HG03060 (cell line): ENCODE data around the gene TUBB4A.

Experiments
- ATAC-seq: cut with Tn5 transposase; IDR thresholded peaks from one replicate; pipeline ENCODE4 v1.9.1; 2021; ENCODE audit warnings: low read depth, moderate number of reproducible peaks; ENCODE audit not compliant: unreplicated experiment

The TUBB4A gene

DNA sequence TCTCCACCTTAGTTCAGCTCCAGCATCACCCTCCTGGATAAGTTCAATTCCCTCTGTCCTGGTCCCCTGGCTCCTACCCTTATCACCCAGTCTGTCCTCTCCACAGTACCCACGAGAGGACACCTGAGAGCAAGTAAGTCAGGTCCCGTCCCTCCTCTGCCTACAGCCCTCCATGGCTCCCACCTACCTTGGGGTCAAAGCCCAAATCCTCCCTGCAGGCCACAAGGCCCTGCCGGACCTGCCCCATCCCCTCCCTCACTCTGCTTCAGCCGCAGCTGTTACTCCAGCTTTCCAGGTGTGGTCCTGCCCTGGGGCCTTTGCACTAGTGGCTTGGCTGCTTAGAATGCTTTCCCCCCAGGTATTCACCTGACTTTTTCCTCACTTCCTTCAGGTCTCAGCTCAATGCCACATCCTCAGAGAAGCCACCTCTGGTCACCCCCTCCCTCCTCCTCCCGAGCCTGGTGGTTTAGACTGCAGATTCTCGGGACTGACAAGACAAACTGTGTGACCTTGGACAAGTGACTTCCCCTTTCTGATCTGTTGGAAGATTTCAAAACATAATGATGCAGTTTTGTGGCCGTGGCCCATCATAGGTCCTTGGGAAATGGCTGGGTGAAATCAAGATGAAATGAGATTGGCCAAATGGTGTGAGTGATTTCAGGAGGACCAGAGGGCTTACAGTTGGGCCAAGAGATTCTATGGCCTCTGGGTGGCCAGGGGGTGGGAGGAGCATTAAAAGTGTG, 3.6 kb downstream of the TUBB4A start:
- ATAC-seq = no peak

DNA sequence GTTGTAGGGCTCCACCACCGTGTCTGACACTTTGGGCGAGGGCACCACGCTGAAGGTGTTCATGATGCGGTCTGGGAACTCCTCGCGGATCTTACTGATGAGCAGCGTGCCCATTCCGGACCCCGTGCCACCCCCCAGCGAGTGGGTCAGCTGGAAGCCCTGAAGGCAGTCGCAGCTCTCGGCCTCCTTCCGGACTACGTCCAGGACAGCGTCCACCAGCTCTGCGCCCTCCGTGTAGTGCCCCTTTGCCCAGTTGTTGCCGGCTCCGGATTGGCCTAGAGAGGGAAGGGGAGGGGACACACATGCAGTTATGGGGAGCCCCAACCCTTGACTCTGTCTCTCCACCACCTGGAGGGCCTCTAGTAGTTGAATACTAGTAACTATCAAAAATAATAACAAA, 6.2 kb downstream of the TUBB4A start:
- ATAC-seq = no peak

DNA sequence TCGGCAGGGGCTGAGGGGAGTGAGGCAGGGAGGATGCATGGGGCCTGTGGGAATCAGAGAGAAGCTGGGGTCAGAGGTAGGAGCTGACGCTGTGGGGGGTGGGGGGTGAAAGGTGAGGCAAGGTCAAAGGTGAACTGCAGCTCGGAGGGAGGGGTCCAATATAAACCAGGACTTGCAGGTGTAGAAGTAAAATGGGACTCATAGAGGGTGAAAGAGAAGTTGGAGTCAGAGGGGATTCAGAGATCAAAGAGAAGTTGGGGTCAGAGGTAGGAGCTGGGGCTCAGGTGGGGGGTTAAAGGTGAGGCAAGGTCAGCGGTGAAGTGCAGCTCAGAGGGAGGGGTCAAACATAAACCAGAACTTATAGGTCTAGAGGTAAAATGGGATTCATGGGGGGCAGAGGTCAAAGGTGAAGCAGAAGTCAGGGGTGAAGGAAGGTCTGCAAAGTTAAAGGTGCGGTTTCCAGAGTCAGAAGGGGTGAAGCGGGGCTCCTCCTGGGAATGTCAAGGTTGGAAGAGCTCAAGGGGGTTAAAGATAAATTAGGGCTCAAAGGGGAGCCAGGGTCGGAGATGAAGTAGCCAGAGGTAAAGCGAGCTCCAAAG, 7.6 kb downstream of the TUBB4A start:
- no peak for ATAC-seq

DNA sequence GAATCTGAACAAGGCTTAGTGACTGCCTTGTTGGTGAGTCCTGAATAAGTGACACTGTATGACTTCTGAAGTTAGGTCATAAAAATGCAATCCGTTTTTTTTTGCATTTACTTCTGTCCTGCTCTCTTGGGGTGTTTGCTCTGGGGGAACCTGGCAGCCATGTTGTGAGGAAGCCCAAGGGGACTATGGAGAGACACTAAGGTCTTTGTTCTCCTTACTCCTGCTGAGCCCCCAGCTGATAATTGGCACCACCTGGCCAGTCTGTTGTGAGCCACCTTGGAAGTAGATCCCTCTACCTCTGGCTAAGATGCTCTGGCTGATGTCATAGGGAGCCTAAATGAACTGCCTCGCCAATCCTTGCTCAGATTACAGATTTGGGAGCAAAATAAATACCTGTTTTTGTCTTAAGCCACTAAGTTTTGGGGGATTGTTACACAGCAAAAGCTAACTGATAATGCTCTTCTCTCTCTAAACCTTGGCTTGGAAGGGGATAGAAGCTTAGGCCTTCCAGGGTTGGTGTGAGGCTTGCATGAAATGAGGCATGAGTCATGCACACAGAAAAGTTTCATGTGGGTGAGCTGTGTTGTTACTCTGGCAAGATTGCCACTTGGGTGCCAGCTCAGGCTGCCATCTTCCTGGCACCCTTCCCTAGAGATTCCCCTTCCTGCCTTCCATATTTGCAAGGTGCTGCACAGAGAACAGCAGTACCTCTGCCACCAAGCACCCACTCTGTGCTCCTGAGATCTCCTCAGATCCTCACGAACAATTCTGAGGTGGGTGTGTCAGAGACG, 10.1 kb downstream of the TUBB4A start:
- ATAC-seq = no peak

DNA sequence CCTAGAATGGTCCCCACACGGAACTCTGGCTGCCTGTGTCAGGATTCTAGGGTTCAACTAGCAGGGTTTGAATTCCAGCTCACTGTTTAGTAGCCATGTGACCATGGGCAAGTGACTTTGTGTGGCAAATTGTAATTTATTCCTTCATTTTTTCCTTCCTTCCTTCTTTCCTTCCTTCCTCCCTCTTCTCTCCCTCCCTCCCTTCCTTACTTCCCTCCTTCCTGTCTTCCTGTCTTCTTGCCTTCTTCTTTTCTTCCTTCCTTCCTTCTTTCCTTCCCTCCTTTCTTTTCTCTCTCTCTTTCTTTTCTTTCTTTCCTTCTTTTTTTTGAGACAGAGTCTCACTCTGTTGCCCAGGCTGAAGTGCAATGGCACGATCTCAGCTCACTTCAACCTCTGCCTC, 12.0 kb downstream of the TUBB4A start:
- no peak for ATAC-seq

DNA sequence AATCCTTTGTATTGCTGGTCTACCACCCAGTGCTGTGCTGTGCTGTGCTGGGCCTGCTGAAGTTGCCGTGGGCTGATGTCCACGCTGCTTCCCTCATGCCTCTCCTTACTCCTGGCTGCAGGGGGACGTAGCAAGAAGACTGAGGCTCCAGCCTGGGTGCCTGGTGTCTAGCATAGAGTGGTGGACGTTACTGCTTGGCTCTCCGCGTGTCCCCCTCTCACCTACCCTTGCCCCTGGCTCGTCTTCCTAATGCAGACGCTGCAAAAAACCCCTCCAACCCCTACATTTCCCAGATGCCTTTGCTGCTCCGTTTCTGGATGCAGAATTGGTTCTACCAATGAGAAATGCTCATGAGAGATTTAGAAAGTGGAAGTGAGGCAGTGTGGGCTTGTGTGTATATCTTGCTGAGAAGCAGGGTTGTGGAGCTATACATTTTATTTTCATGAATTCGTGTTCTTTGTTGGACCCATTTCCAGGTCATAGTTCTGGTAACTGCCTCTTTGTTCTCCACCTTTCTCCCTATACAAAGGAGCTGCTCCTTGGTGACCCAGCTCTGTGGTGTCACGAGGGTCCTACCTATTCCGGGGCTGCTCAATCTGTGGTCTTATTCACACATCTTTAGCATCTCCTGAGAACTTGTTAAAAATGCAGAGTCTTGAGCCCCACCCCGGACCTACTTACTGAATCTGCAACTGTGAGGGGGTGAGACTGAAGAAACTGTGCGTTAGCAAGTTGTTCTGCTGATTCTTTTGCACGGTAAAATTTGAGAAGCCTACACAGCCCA, 12.6 kb downstream of the TUBB4A start:
- no peak for ATAC-seq

DNA sequence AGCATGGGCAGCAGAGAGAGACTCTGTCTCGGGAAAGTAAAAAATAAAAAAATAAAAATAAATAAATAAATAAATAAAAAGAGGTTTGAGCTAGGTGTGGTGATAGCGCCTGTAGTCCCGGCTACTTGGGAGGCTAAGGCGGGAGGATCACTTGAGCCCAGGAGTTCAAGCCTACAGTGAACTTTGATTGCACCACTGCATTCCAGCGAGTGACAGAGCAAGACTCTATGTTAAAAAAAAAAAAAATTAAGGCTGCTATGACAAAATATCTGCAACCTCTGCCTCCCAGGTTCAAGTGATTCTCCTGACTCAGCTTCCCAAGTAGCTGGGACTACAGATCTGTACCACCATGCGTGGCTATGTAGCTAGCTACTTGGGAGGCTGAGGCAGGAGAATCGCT, 17.3 kb downstream of the TUBB4A start:
- ATAC-seq = no peak

DNA sequence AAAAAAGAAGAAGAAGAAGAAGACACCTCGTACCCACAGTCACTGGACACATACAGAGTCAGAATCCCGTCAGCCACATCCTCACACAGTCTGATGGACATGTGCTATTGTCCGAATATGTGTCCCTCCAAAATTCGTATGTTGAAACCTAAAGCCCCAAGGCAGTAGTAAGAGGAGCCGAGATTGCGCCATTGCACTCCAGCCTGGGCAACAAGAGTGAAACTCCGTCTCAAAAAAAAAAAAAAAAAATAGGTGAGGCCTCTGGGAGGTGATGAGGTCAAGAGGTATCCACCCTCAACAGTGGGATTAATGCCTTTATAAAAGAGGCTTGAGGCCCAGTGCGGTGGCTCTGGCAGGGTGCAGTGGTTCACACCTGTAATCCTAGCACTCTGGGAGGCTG, 17.9 kb downstream of the TUBB4A start:
- no peak for ATAC-seq

DNA sequence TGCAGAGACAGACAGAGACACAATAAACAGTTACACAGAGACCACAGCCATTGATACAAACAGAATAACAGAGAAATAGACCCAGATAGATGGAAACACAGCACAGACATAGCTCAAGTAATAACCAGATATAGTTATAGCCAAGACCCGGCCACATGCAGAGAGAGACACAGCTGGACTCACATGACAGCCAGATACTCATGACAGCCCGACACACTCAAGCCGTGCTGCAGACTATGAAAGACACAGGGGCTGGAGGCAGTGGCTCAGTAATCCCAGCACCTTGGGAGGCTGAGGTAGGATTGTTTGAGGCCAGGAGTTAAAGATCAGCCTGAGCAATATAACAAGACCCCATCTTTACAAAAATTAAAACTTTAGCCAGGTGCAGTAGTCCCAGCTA, 18.9 kb downstream of the TUBB4A start:
- ATAC-seq = no peak

DNA sequence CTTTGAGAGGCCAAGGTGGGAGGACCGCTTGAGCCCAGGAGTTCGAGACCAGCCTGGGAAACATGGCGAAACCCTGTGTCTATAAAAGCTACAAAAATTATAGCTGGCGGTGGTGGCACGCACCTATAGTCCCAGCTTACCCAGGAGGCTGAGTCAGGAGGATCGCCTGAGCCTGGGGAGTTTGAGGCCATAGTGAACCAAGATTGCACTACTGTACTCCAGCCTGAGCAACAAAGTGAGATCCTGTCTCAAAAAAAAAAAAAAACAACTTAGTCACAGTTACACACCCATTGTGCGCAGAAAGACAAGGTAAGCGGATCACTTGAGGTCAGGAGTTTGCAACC, 19.8 kb downstream of the TUBB4A start:
- ATAC-seq = no peak

DNA sequence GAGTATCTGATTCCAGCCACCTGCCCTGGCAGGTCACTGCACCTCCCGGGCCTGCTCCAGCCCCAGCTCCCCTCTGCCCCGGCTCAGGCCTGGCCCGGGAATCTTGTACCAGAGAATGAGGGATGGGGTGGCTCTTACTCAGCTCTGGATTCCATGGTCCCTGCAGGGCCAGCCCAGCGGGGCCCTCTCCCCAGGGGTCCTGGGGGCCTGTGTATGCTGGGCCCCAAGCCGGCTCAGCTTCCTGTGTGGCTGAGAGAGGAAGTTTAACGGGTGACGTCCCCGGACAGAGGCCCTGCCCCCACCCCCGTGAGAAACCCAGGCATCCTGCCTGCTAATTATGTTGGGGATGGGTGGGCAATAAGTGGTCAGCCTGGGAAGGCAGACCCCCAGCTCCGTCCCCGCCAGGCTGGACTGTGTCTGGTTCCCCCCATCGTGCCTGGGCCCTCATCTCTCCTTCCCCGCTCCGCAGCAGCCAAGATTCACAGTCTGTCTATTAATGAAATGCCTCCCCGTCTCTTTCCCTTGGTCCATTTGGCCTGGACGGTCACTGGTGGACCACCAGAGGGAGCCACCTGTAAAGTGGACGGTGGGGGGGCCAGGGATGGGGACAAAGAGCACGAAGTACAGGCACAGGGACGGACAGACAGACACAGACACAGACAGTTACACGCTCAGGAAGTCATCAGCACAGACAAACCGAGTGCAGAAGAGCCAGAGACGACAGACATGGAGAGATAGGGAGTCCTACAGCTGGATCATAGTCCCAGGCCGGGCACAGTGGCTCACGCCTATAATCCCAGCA, 20.4 kb downstream of the TUBB4A start, which contains the start of gene DENND1C:
DENND1C (minus strand) TSS at position 247 of the 802 bp plus-strand sequence; CDS start at position 155, 92 bp downstream.
- ATAC-seq = no peak

DNA sequence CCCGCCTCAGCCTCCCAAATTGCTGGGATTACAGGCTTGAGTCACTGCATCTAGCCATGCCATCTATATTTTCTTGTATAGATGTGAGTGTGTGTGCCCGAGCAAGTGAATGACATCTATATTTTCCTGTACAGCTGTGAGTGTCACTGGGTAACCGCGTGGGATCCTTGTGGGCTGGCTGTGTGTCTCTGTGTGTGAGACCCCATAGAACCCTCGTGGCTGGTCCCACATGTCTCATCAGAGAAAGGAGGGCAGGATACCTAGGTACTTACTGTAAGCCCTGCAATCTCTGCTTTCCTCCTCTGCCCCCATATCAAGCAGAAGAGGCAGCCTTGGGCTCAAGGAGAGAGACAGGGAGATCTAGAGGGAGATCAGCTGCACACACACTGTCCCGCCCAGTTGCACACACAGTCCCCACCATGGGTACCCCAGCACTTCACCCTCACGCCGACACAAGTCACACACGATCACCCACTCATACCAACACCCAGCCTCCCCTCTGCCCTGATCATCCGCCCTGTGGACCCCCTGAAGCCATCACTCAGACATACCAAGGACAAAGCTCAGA, 21.2 kb downstream of the TUBB4A start:
- no peak for ATAC-seq

DNA sequence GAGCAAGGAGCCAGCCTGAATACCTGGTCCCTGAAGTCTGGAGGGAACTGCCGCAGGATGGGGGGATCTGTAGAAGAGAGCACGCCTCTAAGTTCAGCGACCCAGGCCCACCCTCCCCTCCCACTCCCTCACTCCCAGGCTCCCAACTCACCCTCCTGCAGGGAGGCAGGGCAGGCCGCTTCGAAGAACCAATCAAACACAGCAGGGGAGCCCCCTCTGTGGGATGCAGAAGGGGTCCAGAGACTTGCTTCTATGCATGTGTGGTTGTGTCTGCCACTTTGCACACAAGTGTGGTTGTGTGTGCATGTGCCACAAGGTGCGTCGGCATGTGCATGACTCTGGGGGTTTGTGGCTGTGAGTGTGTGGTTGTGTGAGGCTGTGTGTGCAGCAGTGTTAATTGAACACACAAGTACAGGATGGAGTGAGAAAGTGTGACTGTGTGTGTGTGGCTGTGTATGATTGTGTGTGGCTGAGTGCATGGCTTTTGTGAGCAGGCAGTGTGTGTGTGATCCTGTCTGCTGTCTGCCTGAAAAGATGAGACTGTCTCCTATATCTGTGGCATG, 22.2 kb downstream of the TUBB4A start:
- ATAC-seq = no peak

DNA sequence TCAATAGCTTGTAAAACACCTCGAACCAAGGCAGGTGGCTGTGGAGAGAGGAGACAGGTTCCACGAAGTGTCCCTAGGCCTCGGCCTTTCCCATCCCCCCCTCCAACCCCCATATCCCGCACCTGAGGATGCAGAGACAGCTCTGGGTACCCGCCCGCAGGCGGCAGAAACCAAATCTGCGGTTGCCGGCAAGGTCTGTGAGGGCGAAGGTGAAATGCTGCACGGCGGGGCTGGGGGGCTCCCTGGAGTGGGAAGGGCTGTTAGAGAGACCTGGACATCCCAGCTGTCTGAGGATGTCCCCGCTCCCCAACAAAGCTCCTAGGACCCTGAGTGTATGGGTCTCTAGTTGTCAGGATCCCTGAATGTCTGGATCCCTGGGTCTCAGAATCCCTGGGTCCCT, 23.3 kb downstream of the TUBB4A start:
- ATAC-seq = no peak

DNA sequence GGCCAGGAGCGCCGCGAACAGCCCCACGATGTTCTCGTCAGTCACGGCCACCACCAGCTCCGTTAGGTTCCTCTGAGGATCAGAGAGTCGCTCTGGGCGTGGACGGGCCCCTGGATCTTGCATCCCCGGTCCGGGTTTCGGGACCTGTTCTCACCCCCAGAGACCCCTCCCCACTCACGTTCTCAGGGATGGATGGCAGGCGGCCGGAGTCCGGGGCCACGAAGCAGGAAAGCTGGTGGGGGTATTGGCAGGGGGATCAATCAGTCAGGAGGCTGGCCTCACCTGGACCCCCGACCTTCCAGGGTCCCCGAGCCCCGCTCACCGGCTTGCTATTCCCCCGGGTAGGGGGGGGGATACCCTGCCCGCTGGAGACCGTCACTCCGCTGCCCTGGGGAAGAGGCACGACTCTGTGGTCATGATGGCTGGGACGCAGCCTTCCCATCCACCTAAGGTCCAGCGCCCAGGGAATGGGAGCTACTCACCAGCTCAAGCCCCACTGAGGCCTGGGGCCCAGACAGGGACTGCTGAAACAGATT, 25.1 kb downstream of the TUBB4A start:
- ATAC-seq = no peak

DNA sequence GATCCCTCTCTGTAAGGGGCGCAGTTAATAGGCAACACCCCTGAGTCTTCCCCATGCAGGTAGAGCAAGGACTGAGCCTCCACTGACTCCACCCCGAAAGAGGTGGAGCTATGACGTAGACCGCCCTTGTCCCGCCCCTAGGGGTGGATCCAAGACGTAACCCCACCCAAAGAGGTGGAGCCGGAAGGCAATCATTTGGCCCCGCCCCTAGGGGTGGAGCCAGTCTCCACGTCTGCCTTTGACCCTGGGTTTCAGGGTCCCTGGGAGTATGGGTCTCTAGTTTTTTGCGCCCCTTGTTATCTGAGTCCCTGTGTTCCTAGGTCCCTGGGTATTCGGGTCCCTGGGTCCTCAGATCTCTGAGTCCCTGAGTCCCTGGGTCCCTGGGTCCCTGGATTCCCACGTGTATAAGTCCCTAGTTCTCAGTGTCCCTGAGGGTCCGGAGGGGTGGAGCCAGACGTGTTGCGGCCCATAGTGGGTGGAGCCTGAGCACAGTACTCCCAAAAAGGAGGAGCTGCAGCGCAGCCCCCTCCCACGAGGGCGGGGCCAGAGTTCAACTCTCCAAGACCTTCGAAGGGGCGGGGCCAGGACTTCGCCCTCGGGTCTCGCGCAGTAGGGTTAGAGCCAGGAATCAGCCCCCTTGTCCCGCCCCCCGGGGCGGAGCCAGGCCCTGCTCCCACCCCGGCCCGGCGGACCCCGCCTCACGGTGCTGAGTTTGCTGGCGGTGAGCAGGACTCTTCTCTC, 25.8 kb downstream of the TUBB4A start:
- ATAC-seq = no peak

DNA sequence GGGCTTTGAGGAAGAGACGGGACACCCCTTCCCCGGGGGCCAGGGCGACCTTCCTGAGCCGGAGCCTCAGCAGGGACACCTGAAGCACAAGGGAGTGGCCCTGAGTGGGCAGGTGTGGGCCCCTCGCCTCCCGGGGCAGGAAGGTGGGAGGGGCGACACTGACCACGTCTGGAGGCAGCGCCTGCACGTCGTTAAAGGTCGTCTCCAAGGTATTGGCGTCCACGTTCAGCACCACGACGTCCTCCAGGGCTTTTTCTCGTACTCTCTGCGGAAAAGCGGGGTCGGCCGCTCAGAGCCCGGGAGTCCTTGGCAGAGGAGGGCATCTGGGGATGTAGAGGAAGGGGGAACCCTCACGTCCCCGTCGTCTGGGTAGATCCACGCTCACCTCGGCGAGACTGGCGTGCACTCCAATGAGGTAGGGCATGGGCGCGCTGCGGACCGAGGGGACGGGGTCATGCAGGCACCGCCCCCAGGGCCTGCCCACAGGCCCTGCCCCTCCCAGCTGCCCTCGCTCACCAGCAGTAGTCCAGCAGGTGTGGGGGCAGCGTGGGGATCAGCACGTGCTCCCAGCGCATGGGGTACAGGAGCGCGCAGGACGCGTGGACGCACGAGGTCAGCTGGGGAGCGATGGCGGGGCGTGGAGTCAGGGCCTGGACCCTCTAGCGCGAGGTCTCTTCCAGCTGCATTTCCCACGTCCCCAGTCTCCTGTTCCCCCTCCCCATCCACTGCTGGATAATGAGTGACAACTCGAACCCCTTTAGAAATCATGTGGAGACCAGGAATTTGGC, 26.6 kb downstream of the TUBB4A start:
- ATAC-seq = no peak

DNA sequence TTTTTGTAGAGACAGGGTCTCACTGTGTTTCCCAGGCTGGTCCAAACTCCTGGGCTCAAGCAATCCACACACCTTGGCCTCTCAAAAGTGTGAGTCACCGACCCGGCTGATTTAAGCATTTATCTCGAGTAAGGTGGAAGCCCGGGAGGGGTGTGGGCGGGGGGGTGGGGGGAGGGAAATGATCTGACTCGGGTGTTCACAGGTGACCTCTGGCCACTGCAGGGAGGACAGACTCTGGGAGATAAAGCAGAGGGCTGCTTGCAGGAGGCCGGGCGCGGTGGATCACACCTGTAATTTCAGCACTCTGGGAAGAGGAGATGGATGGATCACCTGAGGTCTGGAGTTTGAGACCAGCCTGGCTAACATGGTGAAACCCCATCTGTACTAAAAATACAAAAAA, 28.5 kb downstream of the TUBB4A start:
- no peak for ATAC-seq
